Measurements from ENCODE around the gene BEST3. TPM values are rescaled to one million over a fixed set of nuclear protein-coding genes. Genes with fewer than 3 reads are reported as not detected.
"Not testable (repeated sequence)": the region's sequence is repeated elsewhere in the genome, so short reads cannot be mapped to it uniquely, and the experiment has no call there.

BEST3 gene
- total RNA-seq, 2 donors from 2014 or later: not detected

DNA sequence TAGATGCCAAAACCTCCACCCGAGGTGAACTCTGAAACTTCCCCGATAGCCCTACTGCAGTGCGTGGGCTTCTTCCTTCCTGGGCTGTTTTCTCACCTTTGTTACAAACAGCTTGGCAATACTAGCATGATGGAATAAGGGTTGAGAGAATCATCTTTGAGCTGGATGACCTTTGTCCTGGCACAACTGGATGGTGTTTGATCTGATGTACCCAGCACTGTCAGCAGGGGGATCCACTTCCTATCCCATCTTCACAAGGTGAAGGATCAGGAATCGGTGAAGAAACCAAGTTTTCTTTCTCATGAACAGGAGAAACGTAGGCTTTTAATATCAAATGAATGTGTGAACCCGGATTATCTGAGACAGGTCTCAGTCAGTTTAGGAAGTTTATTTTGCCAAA is 68.9 kb downstream of the BEST3 start:
- Mint-ChIP-seq H3K36me3 (no peaks in the 10 kb centered on the region), H3K27ac (no peak overlapping the region), H3K9me3 (no peaks in the 10 kb centered on the region)
- no peak for ATAC-seq
- no peak for DNase-seq (ENCODE audit: low spot score in 2 of 2)

DNA sequence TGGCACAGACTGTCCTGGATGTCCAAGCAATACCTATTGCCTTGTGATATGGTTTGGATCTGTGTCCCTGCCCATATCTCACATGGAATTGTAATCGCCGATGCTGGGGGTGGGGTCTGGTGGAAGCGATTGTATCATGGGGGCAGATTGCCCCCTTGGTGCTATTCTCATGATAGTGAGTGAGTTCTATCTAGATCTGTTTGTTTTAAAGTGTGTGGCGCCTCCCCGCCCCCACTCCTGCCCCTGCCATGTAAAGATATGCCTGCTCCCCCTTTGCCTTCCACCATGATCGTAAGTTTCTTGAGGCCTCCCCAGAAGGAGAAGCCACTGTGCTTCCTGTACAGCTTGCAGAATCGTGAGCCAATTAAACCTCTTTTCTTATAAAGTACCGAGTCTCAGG is 71.6 kb downstream of the BEST3 start:
- Mint-ChIP-seq H3K36me3 (no peaks in the 10 kb centered on the region), H3K27ac (no peak overlapping the region), H3K9me3 (no peaks in the 10 kb centered on the region)
- ATAC-seq (no peak), DNase-seq (ENCODE audit: low spot score in 2 of 2) (no peak)

DNA sequence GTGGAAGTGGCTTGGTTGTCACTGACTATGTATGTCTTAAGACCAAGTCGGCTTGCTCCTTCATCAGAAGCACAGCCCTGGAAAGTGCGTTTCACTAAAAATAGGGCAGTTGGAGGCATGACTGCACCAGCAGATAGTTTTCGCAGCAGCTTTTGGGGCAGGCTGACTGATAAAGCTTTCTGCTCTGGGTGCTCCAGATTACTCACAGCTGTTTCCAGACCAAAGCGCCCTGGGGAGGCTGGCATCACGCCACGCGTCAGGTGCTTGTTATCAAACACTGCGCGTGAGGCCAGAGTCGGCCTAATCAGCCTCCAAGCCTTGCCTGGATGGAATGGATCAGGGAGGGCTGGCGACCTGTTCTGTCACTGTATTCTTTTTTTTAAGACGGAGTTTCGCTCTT is 75.1 kb downstream of the BEST3 start:
- Mint-ChIP-seq H3K36me3 (no peaks in the 10 kb centered on the region), H3K27ac (no peak overlapping the region), H3K9me3 (no peaks in the 10 kb centered on the region)
- DNase-seq (ENCODE audit: low spot score in 2 of 2) (no peak), ATAC-seq (no peak)

DNA sequence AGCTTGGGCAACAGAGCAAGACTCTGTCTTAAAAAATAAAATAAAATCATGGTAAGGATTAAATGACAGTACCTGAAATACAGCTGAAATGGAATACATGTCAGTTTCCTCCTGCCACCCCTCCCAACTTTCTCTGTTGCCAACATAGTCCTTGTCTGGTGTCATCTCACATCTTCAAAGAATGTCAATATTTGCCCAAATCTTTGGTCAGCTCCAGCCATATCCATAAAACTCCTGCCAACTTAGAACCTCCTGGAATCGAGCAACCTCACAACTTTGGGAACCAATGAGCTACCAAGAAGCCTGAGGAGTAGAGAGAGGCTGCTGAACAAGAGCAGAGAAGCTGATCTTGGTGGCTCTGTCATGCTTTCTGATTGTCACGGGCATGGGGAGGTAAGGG is 77.6 kb downstream of the BEST3 start:
- ATAC-seq: no peak
- DNase-seq (ENCODE audit: low spot score in 2 of 2): no peak
- H3K36me3 Mint-ChIP-seq: no peaks in the 10 kb centered on the region
- H3K9me3 Mint-ChIP-seq: no peaks in the 10 kb centered on the region
- no peak overlapping the region for H3K27ac Mint-ChIP-seq

DNA sequence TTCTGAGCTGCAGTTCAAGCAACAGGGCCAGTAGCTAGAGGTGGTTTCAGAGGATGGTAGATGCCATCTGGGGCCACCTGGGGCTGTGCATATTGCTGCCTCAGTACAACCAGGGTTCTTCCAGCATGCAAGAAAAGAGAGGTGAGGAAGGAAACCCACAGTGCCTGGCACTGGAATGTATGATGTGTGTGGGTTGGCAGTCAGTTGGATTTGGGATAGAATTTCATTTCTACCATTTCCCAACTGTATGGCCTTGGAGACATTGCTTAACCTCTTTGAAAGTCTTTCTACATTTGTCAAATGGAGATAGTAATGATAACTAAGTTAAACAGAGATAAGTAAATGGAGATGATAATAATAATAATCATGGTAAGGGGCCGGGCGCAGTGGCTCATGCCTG is 78.2 kb downstream of the BEST3 start:
- no peak for DNase-seq (ENCODE audit: low spot score in 2 of 2)
- Mint-ChIP-seq H3K27ac (no peak overlapping the region), H3K9me3 (no peaks in the 10 kb centered on the region), H3K36me3 (no peaks in the 10 kb centered on the region)
- no peak for ATAC-seq

DNA sequence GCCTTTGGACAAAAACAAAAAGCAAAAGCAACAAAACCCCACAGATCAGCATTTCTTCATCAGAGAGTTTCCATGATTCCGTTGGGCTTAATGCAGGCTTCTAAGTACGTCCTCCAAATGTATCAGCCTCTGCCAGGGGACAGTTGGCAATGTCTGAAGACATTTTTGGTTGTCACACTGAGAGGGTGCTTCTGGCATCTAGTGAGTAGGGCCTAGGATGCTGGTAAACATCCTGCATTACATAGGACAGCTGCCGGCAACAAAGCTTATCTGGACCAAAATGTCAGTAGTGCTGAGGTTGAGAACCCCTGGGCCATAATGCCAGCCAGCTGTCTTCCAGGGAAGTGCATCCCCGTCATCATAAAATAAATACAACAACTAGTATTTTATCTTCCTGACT is 79.0 kb downstream of the BEST3 start:
- no peaks in the 10 kb centered on the region for H3K9me3 Mint-ChIP-seq
- H3K36me3 Mint-ChIP-seq: no peaks in the 10 kb centered on the region
- no peak overlapping the region for H3K27ac Mint-ChIP-seq
- ATAC-seq: no peak
- DNase-seq (ENCODE audit: low spot score in 2 of 2): no peak

DNA sequence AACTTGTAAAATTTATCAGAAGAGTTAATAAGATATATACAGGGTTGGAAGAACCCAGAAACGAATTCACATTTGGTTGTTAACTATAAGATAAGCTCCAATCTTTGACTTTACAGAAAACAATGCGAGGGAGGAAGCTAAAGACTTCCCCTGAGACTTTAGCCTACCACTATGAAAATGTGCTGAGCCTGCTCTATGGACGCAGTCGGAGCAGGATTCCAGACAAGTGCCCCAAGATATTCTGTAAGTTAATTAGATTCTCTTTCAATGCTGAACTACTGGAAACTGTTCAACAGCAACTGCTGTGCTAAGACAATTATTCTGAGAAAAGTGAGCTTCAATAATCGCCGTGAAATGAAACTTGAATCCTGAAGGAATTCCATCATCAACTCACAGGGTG is 80.1 kb downstream of the BEST3 start:
- no peaks in the 10 kb centered on the region for H3K9me3 Mint-ChIP-seq
- DNase-seq (ENCODE audit: low spot score in 2 of 2) (no peak), ATAC-seq (no peak)

DNA sequence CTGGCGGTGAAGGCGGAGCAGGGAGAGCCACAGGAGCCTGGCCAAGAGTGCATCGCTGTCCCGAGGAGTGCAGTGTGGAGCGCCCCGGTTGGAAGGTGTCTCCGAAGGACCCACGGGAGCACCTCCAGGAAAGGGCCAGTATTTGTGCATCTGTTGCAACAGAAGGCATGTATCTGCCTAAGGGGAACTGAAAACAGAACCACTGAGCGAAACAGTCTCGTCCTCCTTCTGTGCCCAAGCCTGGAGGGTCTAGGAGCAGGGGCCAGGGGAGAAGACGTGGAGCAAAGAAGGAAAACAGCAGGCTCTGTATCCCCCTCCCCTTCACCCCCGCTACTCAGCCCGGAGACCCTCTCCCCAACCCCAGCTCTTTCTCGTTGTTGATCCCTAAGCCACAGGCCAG is 83.1 kb downstream of the BEST3 start:
- Mint-ChIP-seq H3K27ac (no peak overlapping the region), H3K36me3 (no peaks in the 10 kb centered on the region), H3K9me3 (no peaks in the 10 kb centered on the region)
- DNase-seq (ENCODE audit: low spot score in 2 of 2) (no peak), ATAC-seq (no peak)

More for the DNA sequence above, 80.1 kb downstream of the BEST3 start:
- Mint-ChIP-seq H3K36me3 (no peaks in the 10 kb centered on the region), H3K27ac (no peak overlapping the region)

DNA sequence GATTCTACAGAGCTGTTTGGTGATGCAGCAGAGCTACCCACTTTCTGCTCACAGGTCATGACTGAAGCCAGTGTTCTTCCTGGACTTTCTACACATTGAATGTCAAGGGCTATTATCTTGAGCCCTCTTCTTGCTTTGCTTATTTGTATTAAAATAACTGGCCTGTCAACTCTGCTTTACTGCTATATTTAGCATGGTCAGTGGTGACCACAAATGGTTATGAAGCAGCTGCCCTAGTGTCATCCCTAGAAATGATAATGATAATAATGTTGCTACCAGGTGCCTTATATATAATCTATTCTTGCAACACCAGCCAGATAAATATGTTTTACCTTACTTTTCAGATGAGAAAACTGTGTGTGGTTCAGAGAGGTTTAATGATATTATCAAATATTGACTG is 85.8 kb downstream of the BEST3 start:
- ATAC-seq: no peak
- no peaks in the 10 kb centered on the region for H3K36me3 Mint-ChIP-seq
- no peak overlapping the region for H3K27ac Mint-ChIP-seq

DNA sequence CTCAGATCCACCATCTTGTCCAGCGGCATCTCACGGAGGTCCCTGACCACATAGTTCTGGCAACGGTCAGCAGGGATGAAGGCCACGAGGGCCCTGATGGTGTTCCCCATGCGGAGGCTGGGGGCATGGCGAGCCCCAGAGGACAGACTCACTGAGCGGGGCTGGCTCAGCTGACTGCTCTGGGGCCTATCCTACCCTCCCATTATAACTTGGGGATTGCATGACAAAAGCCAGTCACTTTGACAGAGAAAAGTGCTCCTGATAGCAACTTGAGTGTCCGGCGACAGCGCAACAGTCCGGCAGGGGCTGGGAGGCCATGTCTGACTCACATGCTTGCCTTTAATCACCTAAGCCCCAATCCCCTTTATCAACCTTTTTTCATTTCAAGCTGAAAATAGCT is 88.4 kb downstream of the BEST3 start, which contains the start of gene LRRC10:
TSS of gene LRRC10 (minus strand) at position 179 of the 400 bp plus-strand sequence. CDS start at position 110, 69 bp downstream.
- no peaks in the 10 kb centered on the region for H3K9me3 Mint-ChIP-seq
- H3K36me3 Mint-ChIP-seq: no peaks in the 10 kb centered on the region
- ATAC-seq (no peak), DNase-seq (ENCODE audit: low spot score in 2 of 2) (no peak)
- peak within 1 kb of the TSS in 1 of 2 donors; percentile 14 for H3K27ac Mint-ChIP-seq

More for the DNA sequence above, 85.8 kb downstream of the BEST3 start:
- no peak for DNase-seq (ENCODE audit: low spot score in 2 of 2)
- H3K9me3 Mint-ChIP-seq: no peaks in the 10 kb centered on the region

DNA sequence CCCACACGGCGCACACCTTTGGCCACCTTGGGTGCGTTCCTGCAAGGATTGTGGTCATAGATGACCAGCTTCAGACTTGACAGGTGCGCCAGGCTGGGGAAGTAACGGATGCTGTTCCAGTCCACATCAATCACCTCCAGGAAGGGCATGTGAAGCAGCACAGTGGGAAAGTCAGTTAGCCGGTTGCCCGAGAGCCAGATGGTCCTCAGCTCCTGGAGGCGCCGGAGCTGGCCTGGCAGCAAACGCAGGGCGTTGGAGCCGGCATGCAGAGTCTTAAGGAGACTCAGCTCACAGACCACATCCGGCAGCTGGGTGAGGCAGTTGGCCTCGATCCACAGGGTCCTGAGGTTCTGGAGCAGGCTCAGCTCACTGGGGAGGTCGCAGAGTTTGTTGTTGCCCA is 89.0 kb downstream of the BEST3 start:
- Mint-ChIP-seq H3K9me3 (no peaks in the 10 kb centered on the region), H3K27ac (no peak overlapping the region), H3K36me3 (no peaks in the 10 kb centered on the region)
- DNase-seq (ENCODE audit: low spot score in 2 of 2) (no peak), ATAC-seq (no peak)

DNA sequence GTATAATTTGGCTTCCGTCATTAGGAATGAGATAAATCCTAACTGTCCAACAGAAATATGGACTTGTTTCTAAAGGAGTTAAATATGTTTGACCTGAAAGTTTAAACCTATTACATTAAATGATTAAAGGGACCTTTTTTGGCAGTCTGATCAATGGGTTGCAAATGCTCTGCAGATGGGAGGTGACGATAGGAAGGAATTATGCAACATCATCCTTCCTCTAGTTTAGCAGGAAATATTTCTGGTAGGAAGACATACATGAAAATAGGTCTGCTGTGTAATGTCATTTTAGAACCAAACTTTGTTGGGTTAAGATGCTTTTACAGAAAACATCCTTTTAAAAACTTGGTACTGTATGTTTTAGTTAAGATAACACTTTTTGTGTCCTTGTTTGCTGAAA is 91.0 kb downstream of the BEST3 start:
- peaks cover 0 to 4% of the 10 kb centered on the region in 2 donors for H3K36me3 Mint-ChIP-seq
- no peak overlapping the region for H3K27ac Mint-ChIP-seq
- ATAC-seq: no peak
- no peaks in the 10 kb centered on the region for H3K9me3 Mint-ChIP-seq
- DNase-seq (ENCODE audit: low spot score in 2 of 2): no peak

DNA sequence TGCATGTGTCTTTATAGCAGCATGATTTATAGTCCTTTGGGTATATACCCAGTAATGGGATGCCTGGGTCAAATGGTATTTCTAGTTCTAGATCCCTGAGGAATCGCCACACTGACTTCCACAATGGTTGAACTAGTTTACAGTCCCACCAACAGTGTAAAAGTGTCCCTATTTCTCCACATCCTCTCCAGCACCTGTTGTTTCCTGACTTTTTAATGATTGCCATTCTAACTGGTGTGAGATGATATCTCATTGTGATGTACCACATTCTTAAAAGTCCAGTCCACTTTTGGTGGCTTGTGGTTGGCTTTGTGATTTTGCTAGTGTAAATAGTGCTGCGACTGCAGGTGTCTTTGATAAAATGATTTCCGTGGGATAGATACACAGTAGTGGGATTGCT is 94.8 kb downstream of the BEST3 start:
- H3K36me3 Mint-ChIP-seq: peaks cover 15 to 30% of the 10 kb centered on the region in 2 donors
- ATAC-seq; H3K9me3 Mint-ChIP-seq; H3K27ac Mint-ChIP-seq; DNase-seq (ENCODE audit: low spot score in 2 of 2): not testable (repeated sequence)

Other genes with a start within 250 kb of the BEST3 start
- gene FRS2, start 228.9 kb downstream of the BEST3 start, total RNA-seq: 10 to 100 TPM; 13.1 to 15.5 TPM
- 100 to 1,000 TPM; 238 to 264 TPM for gene CCT2, start 113.8 kb downstream of the BEST3 start, total RNA-seq
- not detected for gene LRRC10, start 88.4 kb downstream of the BEST3 start, total RNA-seq
- gene RAB3IP, start 39.6 kb upstream of the BEST3 start, total RNA-seq: 10 to 100 TPM; 23.1 to 44.8 TPM
- not detected for gene MYRFL, start 125.9 kb upstream of the BEST3 start, total RNA-seq

Data from activated naive CD4-positive, alpha-beta T cell treated with anti-CD3 and anti-CD28 coated beads, Interleukin-2, amount 50 U/mL, for 72 hours (primary cell).